GM08714 (cell line): ENCODE results near the gene MIA2.
A peak's percentile ranks its signal among the peaks of the same experiment; 100 is the strongest.

Experiments
- H3K4me3 ChIP-seq: fragments of 200-500 bp; sonication (Bioruptor generic); 2 replicates; pipeline ENCODE4 v1.5.1; 2014; ENCODE audit warnings: mild to moderate bottlenecking, low read length, inconsistent platforms
- ZNF274 ChIP-seq: IDR thresholded peaks from 2 replicates; pipeline ENCODE4 v1.6.1; 2012; ENCODE audit warnings: mild to moderate bottlenecking, low read depth, low read length

The MIA2 gene

DNA sequence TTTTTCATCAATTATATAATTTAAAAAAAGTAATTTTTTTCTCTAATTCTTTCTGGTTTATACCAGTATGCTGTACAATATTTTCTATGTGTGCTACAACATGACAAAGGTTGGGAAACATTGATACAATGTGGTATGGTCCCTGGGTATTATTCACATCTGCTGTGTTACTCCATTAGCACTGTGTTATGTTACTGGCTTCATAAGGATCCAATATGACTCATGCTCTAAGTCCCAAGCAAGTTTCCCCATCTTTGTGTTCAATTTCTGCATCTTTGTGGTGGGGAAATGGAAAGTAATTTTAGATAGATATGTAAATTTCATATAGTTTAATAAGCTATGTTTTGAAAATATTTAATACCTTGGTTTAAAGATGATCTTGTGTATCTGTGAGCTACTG lies 162.7 kb downstream of the MIA2 start:
- TF ChIP-seq ZNF274, result no peak
- no peak overlapping the region for H3K4me3 ChIP-seq

DNA sequence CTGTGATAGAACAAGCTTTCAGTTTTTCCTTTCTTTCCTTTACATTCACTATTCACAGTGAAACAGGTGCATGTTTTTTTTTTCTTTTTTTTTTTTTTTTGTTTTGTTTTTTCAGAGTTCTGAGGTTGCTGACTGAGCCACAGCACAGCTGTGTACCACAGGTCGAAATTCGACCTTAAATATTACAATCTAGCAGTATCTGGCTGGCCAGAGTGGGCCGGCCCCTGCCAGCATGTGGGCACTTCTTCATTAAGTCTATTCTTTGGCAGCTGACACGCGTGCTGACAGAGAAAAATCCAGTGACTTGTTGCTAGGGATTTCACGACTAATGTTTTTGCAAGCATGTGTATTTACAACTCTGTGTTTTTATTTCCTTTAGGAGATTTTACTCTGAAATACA lies 164.7 kb downstream of the MIA2 start:
- no peak for TF ChIP-seq ZNF274
- H3K4me3 ChIP-seq, result no peak overlapping the region

- TF ChIP-seq ZNF274, result no peak
- H3K4me3 ChIP-seq, result no peak overlapping the region
Observed at GRCh38 chr14:39406560-39406959, 172.8 kb downstream of the MIA2 start.

DNA sequence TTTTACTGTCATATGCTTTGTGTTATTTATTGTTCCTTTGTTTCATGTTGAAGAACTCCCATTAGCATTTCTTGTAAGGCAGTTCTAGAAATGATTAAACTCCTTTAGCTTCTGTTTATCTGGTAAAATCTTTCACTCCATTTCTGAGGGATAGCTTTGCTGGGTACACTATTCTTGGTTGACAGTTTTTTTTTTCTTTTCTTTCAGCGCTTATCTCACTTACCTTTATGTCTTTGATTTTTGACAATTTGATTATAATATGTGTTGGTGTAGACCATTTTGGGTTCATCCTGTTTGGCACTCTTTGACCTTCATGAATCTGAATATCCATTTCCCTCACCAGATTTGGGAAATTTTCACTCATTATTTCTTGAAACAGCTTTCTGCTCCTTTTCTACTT lies 182.4 kb downstream of the MIA2 start:
- TF ChIP-seq ZNF274, result no peak
- H3K4me3 ChIP-seq, result no peak overlapping the region

GRCh38 chr14:39417014-39417413 lies 183.3 kb downstream of the MIA2 start:
- no peak for TF ChIP-seq ZNF274
- H3K4me3 ChIP-seq, result no peak overlapping the region

GRCh38 chr14:39419272-39419671 lies 185.6 kb downstream of the MIA2 start:
- TF ChIP-seq ZNF274, result no peak
- no peak overlapping the region for H3K4me3 ChIP-seq

DNA sequence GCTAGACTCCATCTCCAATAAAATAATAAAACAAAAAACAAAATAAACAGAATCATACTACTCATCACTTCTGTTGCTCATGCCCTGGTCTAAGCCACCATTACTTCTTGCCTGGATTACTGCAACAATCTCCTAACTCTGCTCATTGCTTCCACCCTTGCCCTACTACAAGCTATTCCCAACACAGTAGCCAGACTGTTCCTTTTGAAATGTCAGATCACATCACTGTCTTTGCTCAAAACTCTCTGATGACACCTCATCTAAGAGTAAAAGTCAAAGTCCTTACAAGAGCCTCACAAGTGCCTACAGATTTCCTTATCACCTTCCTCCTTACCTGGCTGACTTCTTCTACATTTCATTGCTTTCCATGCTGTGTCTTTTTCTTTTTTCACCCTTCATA lies 188.5 kb downstream of the MIA2 start:
- TF ChIP-seq ZNF274, result no peak
- H3K4me3 ChIP-seq, result no peak overlapping the region

- TF ChIP-seq ZNF274, result no peak
- H3K4me3 ChIP-seq, result no peak overlapping the region
Observed at GRCh38 chr14:39423793-39424192, 190.1 kb downstream of the MIA2 start.

- no peak for TF ChIP-seq ZNF274
- H3K4me3 ChIP-seq, result no peak overlapping the region
Observed at GRCh38 chr14:39425947-39426346, 192.2 kb downstream of the MIA2 start.

- 0 out of 2 replicates have a peak overlapping the region, but pooled peaks have one; percentile 23 for H3K4me3 ChIP-seq
- no peak for TF ChIP-seq ZNF274
Observed at GRCh38 chr14:39426605-39427004, 192.9 kb downstream of the MIA2 start.

GRCh38 chr14:39428118-39428517 lies 194.4 kb downstream of the MIA2 start:
- H3K4me3 ChIP-seq, result no peak overlapping the region
- TF ChIP-seq ZNF274, result no peak

GRCh38 chr14:39430762-39431415 lies 197.2 kb downstream of the MIA2 start:
- no peak for TF ChIP-seq ZNF274
- peak overlapping the region; percentile 97 for H3K4me3 ChIP-seq

DNA sequence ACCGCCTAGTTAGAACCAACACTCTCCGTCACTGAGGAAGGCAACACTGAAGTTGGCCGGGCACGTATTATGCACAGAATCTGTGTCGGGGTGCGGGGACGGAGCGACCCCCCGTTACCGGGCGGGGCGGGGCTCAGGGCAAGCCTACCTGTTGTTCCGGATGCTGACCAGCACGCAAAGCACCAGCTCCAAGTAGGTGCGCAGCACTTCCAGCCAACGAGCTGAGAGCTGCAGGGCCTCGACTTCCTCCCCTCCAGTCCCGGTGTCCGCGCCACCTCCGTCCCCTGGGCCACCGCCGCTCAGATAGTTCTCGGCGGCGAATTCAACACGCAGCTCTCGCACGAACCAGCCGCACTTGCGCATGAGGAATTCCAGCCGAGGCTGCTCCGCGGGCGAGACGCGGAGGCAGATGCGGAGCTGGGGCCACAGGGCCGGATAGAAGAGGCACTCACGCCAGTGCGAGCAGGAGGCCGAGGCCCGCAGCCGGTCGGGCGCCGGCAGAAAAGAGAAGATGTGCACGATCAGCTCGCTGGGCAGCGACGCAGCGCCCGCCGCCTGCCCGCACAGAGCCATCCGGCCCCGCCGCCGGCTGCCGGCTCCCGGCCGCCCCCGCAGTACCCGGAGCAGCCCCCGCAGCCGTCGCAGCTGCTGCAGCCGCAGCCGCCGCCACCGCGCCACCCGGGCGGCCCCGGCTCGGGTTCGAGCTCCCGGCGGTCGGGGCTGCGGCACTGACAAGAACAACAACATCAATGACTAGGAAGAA lies 197.9 kb downstream of the MIA2 start:
- TF ChIP-seq ZNF274, result no peak
- peak overlapping the region; percentile 97 for H3K4me3 ChIP-seq

- no peak for TF ChIP-seq ZNF274
Observed at GRCh38 chr14:39432179-39432618, 198.5 kb downstream of the MIA2 start, which contains the start of gene FBXO33. Gene FBXO33 (minus strand): TSS chr14:39432433. CDS start chr14:39432162, 271 bp downstream.

More at GRCh38 chr14:39432179-39432618, 198.5 kb downstream of the MIA2 start, which contains the start of gene FBXO33:
- H3K4me3 ChIP-seq, result peak within 1 kb of the TSS; percentile 97
